Putamen (tissue), 1 donor: ENCODE results near the gene CCDC148.
A peak's percentile ranks its signal among the peaks of the same experiment; 100 is the strongest.
"Not testable (repeated sequence)": the region's sequence is repeated elsewhere in the genome, so short reads cannot be mapped to it uniquely, and the experiment has no call there.

Experiments
- DNase-seq: peaks from one replicate; pipeline ENCODE4 v3.0.0-alpha.2; 2016; ENCODE audit warnings: low spot score

The CCDC148 gene

GRCh38 chr2:158482594-158482993 is 26.0 kb upstream of the CCDC148 start:
- no peak for DNase-seq

GRCh38 chr2:158481116-158481515 is 24.6 kb upstream of the CCDC148 start:
- no peak for DNase-seq

- DNase-seq = no peak
These were observed 22.3 kb upstream of the CCDC148 start for GRCh38 chr2:158478816-158479215.

- no peak for DNase-seq
These were observed 21.7 kb upstream of the CCDC148 start for GRCh38 chr2:158478237-158478636.

- DNase-seq = no peak
These were observed 20.6 kb upstream of the CCDC148 start for GRCh38 chr2:158477202-158477601.

GRCh38 chr2:158474526-158475011 is 18.0 kb upstream of the CCDC148 start:
- not testable (repeated sequence) for DNase-seq

- DNase-seq = no peak
These were observed 17.3 kb upstream of the CCDC148 start for GRCh38 chr2:158473719-158474392.

DNA sequence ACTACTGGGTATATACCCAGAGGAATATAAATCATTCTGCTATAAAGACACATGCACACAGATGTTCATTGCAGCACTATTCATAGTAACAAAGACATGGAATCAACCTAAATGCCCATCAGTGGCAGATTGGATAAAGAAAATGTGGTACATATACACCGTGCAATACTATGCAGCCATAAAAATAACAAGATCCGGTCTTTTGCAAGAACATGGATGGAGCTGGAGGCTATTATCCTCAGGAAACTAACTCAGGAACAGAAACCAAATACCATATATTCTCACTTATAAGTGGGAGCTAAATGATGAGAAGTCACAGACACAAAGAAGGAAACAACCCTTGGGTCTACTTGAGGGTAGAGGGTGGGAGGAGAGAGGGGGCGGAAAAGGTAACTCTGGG is 16.7 kb upstream of the CCDC148 start:
- not testable (repeated sequence) for DNase-seq

DNA sequence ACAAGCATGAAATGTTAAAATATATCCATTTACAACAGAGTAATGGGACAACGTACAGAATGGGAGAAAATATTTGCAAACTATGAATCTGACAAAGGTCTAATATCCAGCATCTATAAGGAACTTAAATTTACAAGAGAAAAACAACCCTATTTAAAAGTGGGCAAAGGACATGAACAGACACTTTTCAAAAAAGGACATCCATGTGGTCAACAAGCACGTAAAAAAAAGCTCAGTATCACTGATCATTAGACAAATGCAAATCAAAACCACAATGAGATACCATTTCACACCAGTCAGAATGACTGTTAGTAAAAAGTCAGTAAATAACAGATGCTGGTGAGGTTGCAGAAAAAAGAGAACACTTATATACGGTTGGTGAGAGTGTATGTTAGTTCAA is 16.3 kb upstream of the CCDC148 start:
- not testable (repeated sequence) for DNase-seq

GRCh38 chr2:158467248-158467647 is 10.7 kb upstream of the CCDC148 start:
- no peak for DNase-seq

DNA sequence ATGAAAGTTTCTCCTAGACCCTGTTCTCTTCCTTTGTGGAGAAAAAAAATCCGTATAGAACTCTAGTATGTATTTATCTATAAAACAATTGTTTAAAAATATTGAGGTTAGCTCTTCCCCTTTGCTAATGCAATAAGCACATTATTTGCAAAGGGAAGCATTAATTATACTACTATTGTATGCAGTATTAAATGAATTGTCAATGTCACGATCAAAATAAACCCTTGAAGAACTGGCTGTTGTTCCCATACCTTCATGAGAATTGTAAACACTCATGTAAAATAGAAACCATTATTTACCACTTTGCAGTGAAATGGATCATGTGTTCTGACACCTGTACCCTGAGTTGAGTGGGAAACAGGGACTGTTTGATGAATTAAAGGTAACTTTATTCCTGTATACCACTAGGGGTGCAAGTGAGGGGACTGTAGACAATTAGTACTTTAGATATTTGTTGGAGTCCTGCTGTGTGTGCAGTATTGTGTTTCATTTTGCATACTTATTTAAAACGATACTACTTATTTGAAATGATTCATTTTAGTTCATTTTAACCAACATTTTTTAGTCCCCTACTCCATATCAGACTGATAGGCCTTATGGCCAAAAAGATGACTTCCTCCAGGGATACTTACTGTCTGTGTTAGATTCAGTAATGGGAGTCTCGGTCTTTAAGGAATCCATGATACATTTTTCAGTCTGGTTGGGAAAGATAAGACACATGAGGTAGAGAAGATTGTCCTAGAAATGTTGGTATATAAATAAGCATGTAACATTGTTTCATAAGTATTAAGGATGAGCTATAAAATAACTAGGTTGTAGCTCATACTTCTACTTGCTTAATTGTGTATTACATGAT is 8.1 kb upstream of the CCDC148 start:
- DNase-seq = no peak

- no peak for DNase-seq
These were observed 7.0 kb upstream of the CCDC148 start for GRCh38 chr2:158463496-158464095.

DNA sequence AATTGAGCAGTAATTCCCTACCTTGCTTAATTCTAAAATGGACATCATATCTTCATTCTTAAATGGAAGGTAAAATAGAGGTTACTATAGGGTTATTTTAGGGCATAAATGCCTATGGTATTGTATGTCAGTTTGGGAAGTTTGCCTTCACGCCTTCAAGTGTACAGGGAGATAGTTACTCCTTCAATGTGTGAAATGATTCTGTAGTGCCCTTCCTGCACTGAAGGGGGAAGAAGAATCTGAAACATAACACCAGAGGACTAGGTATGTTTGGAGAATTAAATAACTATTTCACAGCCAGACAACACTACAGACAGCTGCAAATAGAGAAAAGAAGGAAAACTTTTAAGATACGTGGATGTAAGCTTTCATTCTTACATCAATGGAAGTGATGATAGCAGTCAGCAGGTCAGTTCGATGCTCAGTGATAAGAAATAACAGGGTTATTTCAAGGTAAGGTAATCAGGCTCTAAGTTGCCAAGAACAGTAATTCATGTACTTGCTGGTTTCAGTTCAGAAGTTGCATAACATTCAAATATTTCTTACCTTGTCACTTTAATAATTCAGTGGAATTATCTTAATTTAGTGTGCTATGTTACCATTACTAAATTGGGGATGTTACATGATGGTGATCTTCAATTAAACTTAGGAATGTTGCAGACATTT is 4.2 kb upstream of the CCDC148 start:
- no peak for DNase-seq

DNA sequence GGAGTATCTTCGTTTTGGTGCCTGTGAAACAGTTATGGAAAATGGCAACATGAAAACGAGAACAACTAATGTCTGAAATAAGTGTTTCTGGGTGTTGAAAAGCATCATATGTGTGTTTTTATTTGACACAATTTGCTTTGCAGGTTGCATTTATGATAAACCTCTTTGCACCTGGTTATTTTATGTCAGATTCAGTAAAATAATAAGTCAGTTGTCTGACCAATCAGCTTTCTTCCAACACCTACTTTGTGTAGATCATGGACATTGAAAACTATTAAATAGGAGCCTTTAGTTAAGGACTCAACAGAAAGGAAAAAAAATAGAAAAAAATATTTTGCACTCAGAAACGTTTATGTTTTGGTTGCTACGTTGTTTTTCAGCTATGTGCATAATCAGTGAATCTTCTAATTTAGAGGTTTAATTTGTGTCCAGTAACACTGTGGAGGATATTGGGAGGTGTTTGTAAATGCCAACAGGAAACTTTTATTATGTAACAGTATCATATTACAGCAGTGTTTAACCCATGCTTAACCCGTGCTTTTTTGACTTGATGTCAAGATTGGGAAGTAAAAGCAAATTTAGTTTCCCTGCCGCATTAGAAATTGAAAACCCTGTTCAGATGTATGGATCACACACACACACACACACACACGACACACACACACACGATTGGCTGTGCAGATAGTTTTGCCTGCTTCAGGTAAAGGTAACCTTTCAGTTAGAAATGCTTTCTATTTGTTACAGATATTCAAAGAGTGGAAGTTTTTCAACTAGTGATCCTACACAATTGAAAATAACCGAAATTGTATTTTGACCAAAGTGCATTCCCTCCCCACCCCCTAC is 2.8 kb upstream of the CCDC148 start:
- peak; percentile 26 for DNase-seq

- peak; percentile 71 for DNase-seq
These were observed 2.0 kb upstream of the CCDC148 start for GRCh38 chr2:158458617-158458920.

GRCh38 chr2:158457826-158458616 is 1.5 kb upstream of the CCDC148 start:
- peak; percentile 63 for DNase-seq

- peak; percentile 67 for DNase-seq
These were observed 706 bp upstream of the CCDC148 start for GRCh38 chr2:158457092-158457825.

- DNase-seq = no peak
These were observed 12.9 kb downstream of the CCDC148 start for GRCh38 chr2:158443606-158444005.

- DNase-seq = not testable (repeated sequence)
These were observed 17.5 kb downstream of the CCDC148 start for GRCh38 chr2:158439062-158439461.

DNA sequence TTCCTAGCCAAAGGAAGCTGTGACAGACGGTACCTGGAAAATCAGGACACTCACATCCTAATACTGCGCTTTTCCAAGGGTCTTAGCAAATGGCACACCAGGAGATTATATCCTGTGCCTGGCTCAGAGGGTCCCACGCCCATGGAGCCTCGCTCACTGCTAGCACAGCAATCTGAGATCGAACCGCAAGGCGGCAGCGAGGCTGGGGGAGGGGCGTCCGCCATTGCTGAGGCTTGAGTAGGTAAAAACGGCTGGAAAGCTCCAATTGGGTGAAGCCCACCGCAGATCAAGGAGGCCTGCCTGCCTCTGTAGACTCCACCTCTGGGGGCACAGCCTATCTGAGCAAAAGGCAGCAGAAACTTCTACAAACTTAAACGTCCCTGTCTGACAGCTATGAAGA is 22.8 kb downstream of the CCDC148 start:
- DNase-seq = not testable (repeated sequence)
